Body of pancreas (tissue), 4 donors: ENCODE measurements around the gene VASH1.

Experiments
- CTCF ChIP-seq, 7 experiments: fragments of 450-650 bp in 4 of 7; fragments of 200-600 bp in 3 of 7; sonication (generic) in 3 of 7; IDR thresholded peaks; one replicate each; pipeline ENCODE4 v1.5.1; 2016 to 2019; ENCODE audit warnings: antibody characterized with exemption in 7 of 7
- POLR2A ChIP-seq, 3 donors: fragments of 450-650 bp; IDR thresholded peaks; one replicate each; pipeline ENCODE4 v1.6.1; 2016; ENCODE audit warnings: antibody characterized with exemption in 3 of 3, mild to moderate bottlenecking in 2 of 3

DNA sequence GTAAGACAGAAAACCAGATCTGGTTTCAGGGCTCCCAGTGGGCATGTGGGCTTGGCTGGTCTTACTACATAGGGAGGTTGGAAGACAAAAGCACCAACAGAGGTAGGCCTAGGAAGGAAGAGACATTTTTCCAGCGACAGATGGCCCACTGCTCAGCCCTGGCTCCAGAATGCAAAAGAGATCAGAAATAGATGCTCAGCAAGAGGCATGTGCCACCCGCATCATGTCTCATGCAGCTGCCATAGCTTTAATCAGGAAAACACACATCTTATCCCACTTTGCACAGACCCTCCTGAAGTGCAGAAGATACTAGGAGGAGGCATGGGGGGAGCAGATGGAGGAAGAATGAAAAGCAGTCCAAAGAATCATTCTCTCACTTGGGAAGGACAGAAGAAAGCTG lies 25.3 kb downstream of the VASH1 start:
- TF ChIP-seq CTCF (IDR thresholded peaks at IDR 0.05): no peak
- TF ChIP-seq POLR2A (IDR thresholded peaks at IDR 0.05): no peak
